HG03097 (cell line): ENCODE results near the gene TGOLN2.
A peak's percentile ranks its signal among the peaks of the same experiment; 100 is the strongest.
"Not testable (repeated sequence)": the region's sequence is repeated elsewhere in the genome, so short reads cannot be mapped to it uniquely, and the experiment has no call there.

ENCODE experiments used
- ATAC-seq: cut with Tn5 transposase; IDR thresholded peaks from one replicate; pipeline ENCODE4 v1.9.1; 2021; ENCODE audit not compliant: unreplicated experiment, low FRiP score

TGOLN2 gene

DNA sequence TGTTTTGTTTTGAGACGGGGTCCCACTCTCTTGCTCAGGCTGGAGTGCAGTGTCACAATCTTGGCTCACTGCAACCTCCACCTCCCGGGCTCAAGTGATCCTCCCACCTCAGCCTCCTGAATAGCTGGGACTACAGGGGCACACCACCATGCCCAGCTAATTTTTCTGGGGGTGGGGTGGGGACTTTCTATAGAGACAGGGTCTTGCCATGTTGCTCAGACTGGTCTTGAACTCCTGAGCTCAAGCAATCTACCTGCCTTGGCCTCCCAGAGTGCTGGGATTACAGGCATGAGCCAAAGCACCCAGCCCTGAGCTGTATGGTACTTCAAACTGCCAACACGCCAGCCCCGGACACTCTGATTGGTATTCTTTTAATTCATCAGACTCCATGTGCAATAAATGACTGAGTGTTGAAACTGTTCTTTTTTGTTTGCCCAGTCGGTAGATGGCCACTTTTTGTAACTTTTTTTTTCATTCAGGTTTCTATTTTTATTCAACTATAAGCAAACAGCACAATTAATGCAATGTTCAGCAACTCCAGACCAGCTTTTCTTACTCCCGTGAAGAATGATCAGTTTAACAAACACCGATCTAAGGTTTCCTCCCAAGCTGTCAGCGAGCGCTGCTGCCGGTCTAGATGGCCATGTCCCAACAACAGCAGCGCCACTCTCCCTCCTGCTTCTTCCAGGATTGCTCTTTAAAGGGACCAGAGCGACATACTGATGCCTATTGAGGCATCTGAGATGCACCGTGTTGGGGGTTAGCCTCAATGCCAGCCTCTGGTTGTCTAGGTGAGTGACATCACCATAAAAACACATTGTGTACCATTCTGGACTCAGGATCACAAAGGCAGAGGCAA is 12.5 kb upstream of the TGOLN2 start:
- no peak for ATAC-seq

DNA sequence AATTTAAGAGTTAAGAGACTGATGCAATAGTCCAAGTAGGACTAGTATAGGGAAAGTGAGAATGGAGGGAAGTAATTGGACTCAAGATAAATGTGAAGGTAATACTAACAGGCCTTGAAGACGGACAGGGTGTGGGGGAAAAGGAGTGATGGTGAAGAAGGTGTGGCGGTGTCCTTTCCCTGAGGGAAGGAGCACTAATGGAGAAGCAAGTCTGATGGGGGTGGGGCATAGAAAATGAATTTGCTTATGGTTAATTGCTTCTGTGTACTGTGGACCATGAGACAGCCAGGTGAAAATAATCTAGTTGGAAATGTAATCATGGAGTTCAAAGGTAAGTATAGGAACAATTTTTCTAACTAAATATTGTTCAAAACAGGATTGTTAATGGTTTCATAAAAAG is 7.1 kb upstream of the TGOLN2 start:
- ATAC-seq: no peak

DNA sequence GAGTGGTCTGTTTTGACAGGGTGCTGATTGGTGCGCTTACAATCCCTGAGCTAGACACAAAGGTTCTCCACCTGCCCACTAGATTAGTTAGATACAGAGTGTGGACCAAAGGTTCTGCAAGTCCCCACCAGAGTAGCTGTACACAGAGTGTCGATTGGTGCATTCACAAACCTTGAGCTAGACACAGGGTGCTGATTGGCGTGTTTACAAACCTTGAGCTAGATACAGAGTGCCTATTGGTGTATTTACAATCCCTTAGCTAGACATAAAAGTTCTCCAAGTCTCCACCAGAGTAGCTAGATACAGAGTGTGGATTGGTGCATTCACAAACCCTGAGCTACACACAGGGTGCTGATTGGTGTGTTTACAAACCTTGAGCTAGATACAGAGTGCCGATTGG is 6.1 kb upstream of the TGOLN2 start:
- not testable (repeated sequence) for ATAC-seq

- ATAC-seq: no peak
Measured at GRCh38 chr2:85330839-85331636, 3.2 kb upstream of the TGOLN2 start.

GRCh38 chr2:85329701-85330100 is 1.9 kb upstream of the TGOLN2 start:
- not testable (repeated sequence) for ATAC-seq

DNA sequence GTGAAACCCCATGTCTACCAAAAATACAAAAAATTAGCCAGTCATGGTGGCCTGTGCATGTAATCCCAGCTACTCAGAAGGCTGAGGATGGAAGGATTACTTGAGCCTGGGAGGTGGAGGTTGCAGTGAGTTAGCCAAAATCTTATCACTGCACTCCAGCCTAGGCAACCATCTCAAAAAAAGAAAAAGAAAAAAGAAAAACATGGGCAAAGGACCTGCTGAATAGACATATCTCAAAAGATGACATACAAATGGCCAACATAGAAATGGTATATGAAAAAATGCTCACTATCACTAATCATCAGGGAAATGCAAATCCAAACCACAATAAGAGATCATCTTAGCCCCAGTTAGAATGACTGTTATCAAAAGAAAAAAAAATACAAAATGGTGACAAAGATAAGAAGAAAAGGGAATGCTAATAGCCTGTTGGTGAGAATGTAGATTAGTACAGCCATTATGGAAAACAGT is 1.4 kb upstream of the TGOLN2 start:
- ATAC-seq: no peak

- ATAC-seq: no peak
Measured at GRCh38 chr2:85327160-85327821, 498 bp downstream of the TGOLN2 start.

DNA sequence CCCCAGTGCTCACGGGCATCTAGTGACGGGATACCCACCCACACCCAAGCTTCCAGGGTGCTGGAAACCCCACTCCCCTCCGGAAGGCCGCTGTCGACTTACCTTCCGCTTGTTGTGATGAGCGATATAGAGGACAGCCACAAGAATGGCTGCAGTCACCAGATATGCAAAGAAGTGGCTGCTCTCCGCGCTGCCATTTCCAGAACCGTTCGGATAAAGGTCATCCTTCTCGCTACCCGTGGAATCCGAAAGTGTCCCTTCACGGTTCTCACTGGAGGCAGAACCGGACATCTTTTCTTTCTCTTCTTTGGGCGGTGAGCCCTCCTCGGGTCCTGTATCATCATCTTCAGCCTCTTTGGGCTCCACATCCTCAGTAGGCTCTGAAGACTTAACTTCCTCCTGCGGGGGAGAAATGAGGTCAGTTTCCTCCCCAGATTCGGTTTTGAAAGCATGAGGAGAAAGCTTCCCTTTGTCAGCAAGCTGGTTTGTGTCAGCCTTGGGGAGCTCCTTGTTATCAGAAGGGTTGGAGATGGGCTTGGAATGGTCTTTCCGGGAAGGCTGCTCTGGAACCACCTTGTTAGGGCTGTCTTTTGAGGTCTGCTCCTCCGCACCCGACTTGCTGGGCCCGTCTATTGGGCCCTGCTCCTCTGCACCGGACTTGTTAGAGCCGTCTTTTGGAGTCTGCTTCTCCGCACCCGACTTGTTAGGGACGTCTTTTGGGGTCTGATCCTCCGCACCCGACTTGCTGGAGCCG is 1.2 kb downstream of the TGOLN2 start:
- no peak for ATAC-seq

GRCh38 chr2:85325466-85325811 is 2.4 kb downstream of the TGOLN2 start:
- ATAC-seq: no peak

GRCh38 chr2:85324639-85325465 is 2.9 kb downstream of the TGOLN2 start:
- ATAC-seq: no peak

GRCh38 chr2:85323988-85324367 is 3.8 kb downstream of the TGOLN2 start:
- not testable (repeated sequence) for ATAC-seq

- no peak for ATAC-seq
Measured at GRCh38 chr2:85323351-85323987, 4.3 kb downstream of the TGOLN2 start.

DNA sequence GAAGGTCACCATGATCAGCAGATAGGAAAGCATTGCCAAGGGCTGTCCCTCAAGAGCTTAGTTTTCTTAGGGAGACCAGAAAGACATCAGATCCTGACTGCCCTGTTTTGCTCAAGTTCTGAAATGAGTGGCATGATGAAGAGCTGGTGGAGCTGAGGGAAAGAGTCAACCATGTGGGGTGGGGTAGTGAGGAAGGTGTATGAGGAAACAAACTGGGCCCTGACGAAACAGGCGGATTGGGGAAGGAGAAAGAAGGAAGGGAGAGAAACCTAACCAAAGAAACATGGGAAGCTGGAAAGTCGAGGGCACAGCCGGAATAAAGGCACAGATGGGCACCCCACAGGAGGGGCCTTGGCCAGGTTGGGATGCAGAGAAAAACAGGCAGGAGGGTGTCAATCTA is 8.0 kb downstream of the TGOLN2 start:
- ATAC-seq: no peak

DNA sequence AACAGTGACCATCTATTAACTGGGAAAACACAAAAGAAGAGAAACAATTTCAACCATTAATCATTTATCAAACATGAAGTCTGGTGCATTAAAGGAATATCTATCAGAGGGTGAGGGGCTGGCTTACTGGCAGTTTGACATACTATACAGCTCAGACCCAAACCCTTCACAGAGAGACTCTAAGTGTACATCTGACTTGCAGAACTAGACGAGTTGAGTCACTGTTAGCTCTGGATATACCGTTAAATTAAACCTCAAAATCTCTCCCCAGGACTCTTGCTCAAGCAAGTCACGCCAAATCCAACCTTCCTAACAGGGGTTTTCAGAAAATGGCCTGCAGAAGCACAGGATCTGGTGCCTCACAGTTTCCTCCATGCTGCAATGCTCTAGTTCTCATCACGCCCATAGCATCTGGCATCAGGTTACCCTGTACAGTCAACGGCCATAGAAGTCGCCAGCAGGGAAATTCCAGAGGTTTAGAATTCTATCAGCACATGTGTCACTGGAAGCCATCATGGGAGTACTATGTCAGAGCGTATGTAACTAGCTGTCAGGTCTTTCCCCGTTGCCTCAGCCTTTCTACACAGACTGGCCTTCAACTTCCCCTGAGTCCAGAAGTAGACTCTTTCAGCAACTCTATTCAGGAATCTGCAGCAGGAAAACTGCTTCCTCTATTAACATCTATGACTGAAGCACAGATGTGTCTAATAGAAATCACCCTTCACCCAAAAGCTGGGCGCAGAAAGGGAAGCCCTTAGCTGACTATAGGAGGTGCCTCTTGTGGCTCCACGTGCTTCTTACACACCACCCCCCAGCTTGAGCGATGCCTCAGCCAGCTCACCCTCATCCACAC is 9.3 kb downstream of the TGOLN2 start:
- no peak for ATAC-seq

DNA sequence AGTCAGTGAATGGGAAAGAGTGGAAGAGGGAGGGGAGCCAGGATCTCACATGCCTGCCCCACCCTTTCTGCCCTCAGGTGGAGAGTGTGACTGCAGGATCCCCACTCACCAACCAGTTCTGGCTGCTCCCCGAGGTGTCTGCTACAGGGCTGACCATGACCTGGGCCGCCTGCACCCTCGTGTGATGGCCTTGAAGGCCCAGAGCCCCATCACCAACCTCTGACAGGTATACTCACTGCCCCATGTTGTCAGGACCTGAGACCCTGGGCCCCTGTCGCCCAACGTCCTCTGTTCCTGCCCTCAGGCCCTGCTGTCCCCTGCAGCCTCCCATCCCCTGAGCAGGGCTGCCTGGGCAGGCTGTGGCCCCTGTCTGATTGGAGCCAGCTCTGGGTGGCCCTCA is 11.9 kb downstream of the TGOLN2 start:
- not testable (repeated sequence) for ATAC-seq

GRCh38 chr2:85314884-85315242 is 12.9 kb downstream of the TGOLN2 start:
- no peak for ATAC-seq

DNA sequence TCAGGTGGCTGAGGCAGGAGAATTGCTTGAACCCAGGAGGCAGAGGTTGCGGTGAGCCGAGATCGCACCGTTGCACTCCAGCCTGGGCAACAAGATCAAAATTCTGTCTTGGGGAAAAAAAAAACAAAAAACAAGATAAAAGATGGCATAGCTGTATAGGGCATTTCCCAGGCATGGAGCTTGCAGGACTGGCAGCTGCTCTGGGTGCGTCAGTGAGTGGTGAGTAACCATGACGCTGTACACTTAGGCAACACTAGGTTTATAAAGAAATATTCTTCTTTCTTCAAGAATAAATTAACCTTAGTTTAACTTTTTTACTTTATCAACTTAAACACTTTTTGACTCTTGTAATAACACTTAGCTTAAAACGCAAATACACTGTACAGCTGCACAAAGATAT is 15.4 kb downstream of the TGOLN2 start:
- no peak for ATAC-seq

GRCh38 chr2:85310330-85310729 is 17.5 kb downstream of the TGOLN2 start:
- peak; percentile 55 for ATAC-seq
